Thymus (tissue), 14 donors: ENCODE measurements around the gene TMEM132A. TPM values are rescaled to one million over a fixed set of nuclear protein-coding genes. Genes with fewer than 3 reads are reported as not detected.
A peak's percentile ranks its signal among the peaks of the same experiment; 100 is the strongest.

Experiments used
- DNase-seq, 9 donors: peaks; one replicate each; pipeline ENCODE4 v3.0.0-alpha.2; 2013; ENCODE audit warnings: low spot score in 9 of 9, low read depth in 6 of 9, missing footprints in 1 of 9
- H3K27ac ChIP-seq, 2 donors: one replicate each; pipeline ENCODE4 v1.5.1; 2013; ENCODE audit warnings: control low read depth in 1 of 2, low read depth in 1 of 2, low read length in 1 of 2, mild to moderate bottlenecking in 1 of 2, moderate library complexity in 1 of 2
- H3K27me3 ChIP-seq, 2 donors: one replicate each; pipeline ENCODE4 v1.5.1; 2013; ENCODE audit warnings: low read length in 1 of 2; ENCODE audit not compliant: control insufficient read depth in 2 of 2, insufficient read depth in 1 of 2
- H3K36me3 ChIP-seq, 2 donors: one replicate each; pipeline ENCODE4 v1.5.1; 2013; ENCODE audit warnings: low read length in 1 of 2, mild to moderate bottlenecking in 1 of 2, moderate library complexity in 1 of 2; ENCODE audit not compliant: control insufficient read depth in 2 of 2, insufficient read depth in 2 of 2
- H3K4me1 ChIP-seq, 2 donors: one replicate each; pipeline ENCODE4 v1.5.1; 2013; ENCODE audit warnings: low read length in 2 of 2; ENCODE audit not compliant: control insufficient read depth in 2 of 2, insufficient read depth in 2 of 2
- H3K4me3 ChIP-seq, 2 donors: one replicate each; pipeline ENCODE4 v1.5.1; 2013; ENCODE audit warnings: low read length in 2 of 2, control low read depth in 1 of 2, mild to moderate bottlenecking in 1 of 2
- H3K9me3 ChIP-seq, 2 donors: one replicate each; pipeline ENCODE4 v1.5.1; 2013; ENCODE audit warnings: low read length in 1 of 2, mild to moderate bottlenecking in 1 of 2; ENCODE audit not compliant: control insufficient read depth in 2 of 2, insufficient read depth in 1 of 2
- WGBS: extraction: QIAGEN DNeasy Blood & Tissue Kit; methylation state at CpG from one replicate; pipeline ENCODE4 v1.1.7; 2013; 5-methylcytosine and 5-hydroxymethylcytosine counted together
- long read RNA-seq, 10 donors: transcript quantifications; one replicate each; lab custom pipeline, GENCODE V29; 2026
- polyA plus RNA-seq: library from polyadenylated mRNA; stranded (reverse); fragments of 200-250 nt; gene quantifications from one replicate; pipeline ENCODE4 v1.2.3, GENCODE V29; 2013
- total RNA-seq: library from RNA; stranded (reverse); fragments of 120-200 nt; gene quantifications from one replicate; pipeline ENCODE4 v1.2.4, GENCODE V29; 2013
- donor health status: healthy.

TMEM132A gene
- 4.6 TPM for total RNA-seq
- polyA plus RNA-seq: 5.7 TPM
- long read RNA-seq, donor 1: 0 reads
- long read RNA-seq, donor 2: 0 reads
- long read RNA-seq, donor 3: 0 reads
- long read RNA-seq, donor 4, partial matches to known transcripts: 0 of 2 reads
- long read RNA-seq, donor 4, other reads (novel, unspliced or antisense): 0 of 2 reads
- long read RNA-seq, donor 5: 0 reads
- long read RNA-seq, donor 6: 0 reads
- long read RNA-seq, donor 7: 0 reads
- long read RNA-seq, donor 8, partial matches to known transcripts: 0 of 1 reads
- long read RNA-seq, donor 8, other reads (novel, unspliced or antisense): 0 of 1 reads
- long read RNA-seq, donor 9, partial matches to known transcripts: 0 of 1 reads
- long read RNA-seq, donor 9, other reads (novel, unspliced or antisense): 0 of 1 reads
- long read RNA-seq, donor 10: 0 reads

- Histone ChIP-seq H3K4me3 (peak within 1 kb of the TSS; percentile 20 to 49), H3K9me3 (peaks cover 0 to 7% of the 10 kb centered on the region in 2 donors), H3K4me1 (peaks cover 7 to 29% of the 10 kb centered on the region in 2 donors), H3K36me3 (peaks cover 41% of the 10 kb centered on the region in 2 donors), H3K27ac (no peak within 1 kb of the TSS), H3K27me3 (peaks cover 18 to 60% of the 10 kb centered on the region in 2 donors)
- no peak for DNase-seq
- WGBS: 2% methylated on average over 69 of the region's 69 CpGs
Observed at GRCh38 chr11:60924110-60924905, at the start of gene TMEM132A. TSS of gene TMEM132A (plus strand) at chr11:60924460. CDS start at chr11:60924634, 174 bp downstream.

GRCh38 chr11:60875366-60876167, 48.7 kb upstream of the TMEM132A start:
- Histone ChIP-seq H3K9me3 (no peaks in the 10 kb centered on the region), H3K4me3 (no peak overlapping the region), H3K27me3 (no peaks in the 10 kb centered on the region), H3K27ac (peak overlapping the region in 1 of 2 donors; percentile 38), H3K4me1 (peaks cover 63 to 70% of the 10 kb centered on the region in 2 donors), H3K36me3 (peaks cover 10 to 19% of the 10 kb centered on the region in 2 donors)
- 95% methylated on average over 7 of the region's 7 CpGs for WGBS
- DNase-seq: peak in 2 of 9 donors; percentile 37 to 65

- peaks cover 57 to 69% of the 10 kb centered on the region in 2 donors for H3K4me1 ChIP-seq
- H3K9me3 ChIP-seq: no peaks in the 10 kb centered on the region
- H3K36me3 ChIP-seq: peaks cover 16 to 24% of the 10 kb centered on the region in 2 donors
- no peak overlapping the region for H3K4me3 ChIP-seq
- DNase-seq: no peak
- 99% methylated on average over 2 of the region's 2 CpGs for WGBS
- H3K27ac ChIP-seq: peak overlapping the region in 1 of 2 donors; percentile 38
- no peaks in the 10 kb centered on the region for H3K27me3 ChIP-seq
Observed at GRCh38 chr11:60876168-60876485, 48.1 kb upstream of the TMEM132A start.

- Histone ChIP-seq H3K27me3 (no peaks in the 10 kb centered on the region), H3K9me3 (no peaks in the 10 kb centered on the region), H3K27ac (no peak overlapping the region), H3K4me1 (peaks cover 34 to 46% of the 10 kb centered on the region in 2 donors), H3K36me3 (peaks cover 17 to 24% of the 10 kb centered on the region in 2 donors), H3K4me3 (no peak overlapping the region)
- WGBS: 91% methylated on average over 5 of the region's 5 CpGs
- no peak for DNase-seq
Observed at GRCh38 chr11:60878245-60879101, 45.8 kb upstream of the TMEM132A start.

- Histone ChIP-seq H3K27me3 (no peaks in the 10 kb centered on the region), H3K36me3 (peaks cover 17 to 24% of the 10 kb centered on the region in 2 donors), H3K4me1 (peaks cover 27 to 40% of the 10 kb centered on the region in 2 donors), H3K27ac (no peak overlapping the region), H3K9me3 (no peaks in the 10 kb centered on the region), H3K4me3 (no peak overlapping the region)
- no peak for DNase-seq
- WGBS: 99% methylated on average over 1 of the region's 1 CpG
Observed at GRCh38 chr11:60879104-60879503, 45.2 kb upstream of the TMEM132A start.

GRCh38 chr11:60879971-60880588, 44.2 kb upstream of the TMEM132A start:
- no peak overlapping the region for H3K27ac ChIP-seq
- H3K36me3 ChIP-seq: peaks cover 14 to 23% of the 10 kb centered on the region in 2 donors
- 78% methylated on average over 5 of the region's 5 CpGs for WGBS
- no peaks in the 10 kb centered on the region for H3K27me3 ChIP-seq
- DNase-seq: no peak
- H3K9me3 ChIP-seq: no peaks in the 10 kb centered on the region
- H3K4me3 ChIP-seq: no peak overlapping the region
- peaks cover 17 to 30% of the 10 kb centered on the region in 2 donors for H3K4me1 ChIP-seq

- WGBS: 95% methylated on average over 8 of the region's 8 CpGs
- no peaks in the 10 kb centered on the region for H3K27me3 ChIP-seq
- no peak overlapping the region for H3K4me3 ChIP-seq
- H3K9me3 ChIP-seq: no peaks in the 10 kb centered on the region
- H3K27ac ChIP-seq: no peak overlapping the region
- DNase-seq: no peak
- peaks cover 14 to 21% of the 10 kb centered on the region in 2 donors for H3K36me3 ChIP-seq
- H3K4me1 ChIP-seq: peaks cover 13 to 23% of the 10 kb centered on the region in 2 donors
Observed at GRCh38 chr11:60880643-60881282, 43.5 kb upstream of the TMEM132A start.
